HepG2 (cell line): ENCODE measurements around the gene CYLD. TPM values are rescaled to one million over a fixed set of nuclear protein-coding genes. Genes with fewer than 3 reads are reported as not detected.

Source experiments
- ARID2 ChIP-seq: sonication (generic); formaldehyde crosslinking; IDR thresholded peaks from 2 replicates; pipeline ENCODE4 v1.8.1; 2022; ENCODE audit warnings: mild to moderate bottlenecking, missing genetic modification reagents, borderline replicate concordance
- HNRNPK ChIP-seq: fragments of 200-400 bp; formaldehyde crosslinking; IDR thresholded peaks from 2 replicates; pipeline ENCODE4 v1.6.1; 2018; ENCODE audit warnings: low read length, low read depth, moderate library complexity, mild to moderate bottlenecking; ENCODE audit not compliant: poor library complexity, severe bottlenecking
- TGIF2 ChIP-seq: IDR thresholded peaks from 2 replicates; pipeline ENCODE4 v1.6.1; 2016; ENCODE audit warnings: control low read depth, missing compliant biosample characterization
- ZFAT ChIP-seq: sonication (generic); formaldehyde crosslinking; conservative IDR thresholded peaks from 2 replicates; pipeline ENCODE4 v1.8.1; 2023; ENCODE audit warnings: missing genetic modification reagents, inconsistent platforms
- ZNF12 ChIP-seq: sonication (generic); formaldehyde crosslinking; IDR thresholded peaks from 2 replicates; pipeline ENCODE4 v1.5.0; 2020; ENCODE audit warnings: missing genetic modification reagents
- ZNF556 ChIP-seq: sonication (generic); formaldehyde crosslinking; IDR thresholded peaks from 2 replicates; pipeline ENCODE4 v1.4.0; 2020; ENCODE audit warnings: mild to moderate bottlenecking, missing genetic modification reagents, borderline replicate concordance
- ZNF839 ChIP-seq: sonication (generic); formaldehyde crosslinking; IDR thresholded peaks from 2 replicates; pipeline ENCODE4 v1.4.0; 2020; ENCODE audit warnings: missing genetic modification reagents, mild to moderate bottlenecking, borderline replicate concordance
- polyA plus RNA-seq, 8 experiments: library from polyadenylated mRNA; depleted of rRNA in 3 of 8; stranded (reverse) in 7 of 8; unstranded in 1 of 8; fragments of >200 nt; fragmentation: Illumina TruSeq in 4 of 8; extraction: Trizol in 4 of 8; gene quantifications; 2 replicates each; pipeline versions ENCODE4 v1.2.1 to v1.2.3, GENCODE V29; 2011 to 2016; ENCODE audit warnings: low read depth in 4 of 8, missing spikeins in 1 of 8, mixed read lengths in 1 of 8; ENCODE audit not compliant: insufficient read depth in 1 of 8
- total RNA-seq, 5 experiments: library from RNA; depleted of rRNA; stranded (reverse); fragments of >200 nt; fragmentation: Illumina TruSeq; extraction: Trizol; gene quantifications; 2 replicates each; pipeline ENCODE4 v1.2.3, GENCODE V29; 2016; ENCODE audit warnings: low read depth in 1 of 5
- TF ChIP-seq, protein P1 (sequence below): IDR thresholded peaks from 2 replicates; pipeline ENCODE4 v1.6.1; 2016; ENCODE audit warnings: low read depth, missing genetic modification reagents, missing compliant biosample characterization
- TF ChIP-seq, protein P2 (sequence below): IDR thresholded peaks from 2 replicates; pipeline ENCODE4 v1.6.1; 2016
- TF ChIP-seq, protein P3 (sequence below): IDR thresholded peaks from 2 replicates; pipeline ENCODE4 v1.6.1; 2016; ENCODE audit warnings: missing compliant biosample characterization, missing genetic modification reagents, borderline replicate concordance
- TF ChIP-seq, protein P4 (sequence below): sonication (generic); formaldehyde crosslinking; IDR thresholded peaks from 2 replicates; pipeline ENCODE4 v1.4.0; 2020; ENCODE audit warnings: missing genetic modification reagents
- TF ChIP-seq, protein P5 (sequence below): sonication (generic); formaldehyde crosslinking; IDR thresholded peaks from 2 replicates; pipeline ENCODE4 v1.8.0; 2022; ENCODE audit warnings: mild to moderate bottlenecking, missing genetic modification reagents
- TF ChIP-seq, protein P6 (sequence below): sonication (generic); formaldehyde crosslinking; IDR thresholded peaks from 2 replicates; pipeline ENCODE4 v1.4.0; 2020; ENCODE audit warnings: missing genetic modification reagents
- TF ChIP-seq, protein P7 (sequence below): sonication (generic); formaldehyde crosslinking; IDR thresholded peaks from 2 replicates; pipeline ENCODE4 v1.8.1; 2023; ENCODE audit warnings: missing genetic modification reagents, inconsistent platforms, borderline replicate concordance

The CYLD gene
- total and polyA plus RNA-seq, 2 of the 13 experiments (the other 11 are each of a cell fraction or from before 2014, with no cell fraction given): 6.1 to 11.4 TPM

DNA sequence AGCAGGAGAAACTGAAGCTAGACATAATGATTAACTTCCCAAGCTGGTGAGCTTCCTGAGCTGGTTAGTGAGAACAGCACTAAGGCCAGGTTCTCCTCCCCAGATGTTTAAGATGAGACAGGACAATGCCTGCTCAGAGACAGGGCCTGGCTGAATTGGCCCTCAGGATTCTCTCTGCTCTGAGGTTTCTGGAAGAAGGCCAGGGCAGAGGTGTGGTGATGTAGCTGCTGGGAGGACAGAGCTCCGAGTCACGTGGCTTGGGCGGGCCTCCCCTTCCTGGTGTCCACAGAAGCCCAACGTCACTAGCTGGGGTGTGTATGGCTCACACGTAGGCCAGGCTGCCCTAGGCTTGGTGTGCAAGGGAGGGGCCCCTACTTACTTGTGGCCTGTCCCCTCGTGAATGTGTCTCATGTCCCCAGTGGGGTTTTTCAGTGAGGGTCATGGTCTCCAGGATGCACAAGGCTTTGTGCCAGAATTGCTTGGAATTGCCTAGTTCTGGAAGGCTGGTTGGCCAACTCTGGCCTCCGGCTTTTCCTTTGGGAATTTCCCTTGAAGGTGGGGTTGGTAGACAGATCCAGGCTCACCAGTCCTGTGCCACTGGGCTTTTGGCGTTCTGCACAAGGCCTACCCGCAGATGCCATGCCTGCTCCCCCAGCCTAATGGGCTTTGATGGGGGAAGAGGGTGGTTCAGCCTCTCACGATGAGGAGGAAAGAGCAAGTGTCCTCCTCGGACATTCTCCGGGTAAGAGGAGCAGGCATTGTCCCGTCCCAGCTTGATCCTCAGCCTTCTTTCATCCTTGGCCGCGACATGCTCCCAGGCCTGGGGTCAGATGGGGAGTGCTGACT is 45.1 kb upstream of the CYLD start (continued):
- TF ChIP-seq, protein P1, sequence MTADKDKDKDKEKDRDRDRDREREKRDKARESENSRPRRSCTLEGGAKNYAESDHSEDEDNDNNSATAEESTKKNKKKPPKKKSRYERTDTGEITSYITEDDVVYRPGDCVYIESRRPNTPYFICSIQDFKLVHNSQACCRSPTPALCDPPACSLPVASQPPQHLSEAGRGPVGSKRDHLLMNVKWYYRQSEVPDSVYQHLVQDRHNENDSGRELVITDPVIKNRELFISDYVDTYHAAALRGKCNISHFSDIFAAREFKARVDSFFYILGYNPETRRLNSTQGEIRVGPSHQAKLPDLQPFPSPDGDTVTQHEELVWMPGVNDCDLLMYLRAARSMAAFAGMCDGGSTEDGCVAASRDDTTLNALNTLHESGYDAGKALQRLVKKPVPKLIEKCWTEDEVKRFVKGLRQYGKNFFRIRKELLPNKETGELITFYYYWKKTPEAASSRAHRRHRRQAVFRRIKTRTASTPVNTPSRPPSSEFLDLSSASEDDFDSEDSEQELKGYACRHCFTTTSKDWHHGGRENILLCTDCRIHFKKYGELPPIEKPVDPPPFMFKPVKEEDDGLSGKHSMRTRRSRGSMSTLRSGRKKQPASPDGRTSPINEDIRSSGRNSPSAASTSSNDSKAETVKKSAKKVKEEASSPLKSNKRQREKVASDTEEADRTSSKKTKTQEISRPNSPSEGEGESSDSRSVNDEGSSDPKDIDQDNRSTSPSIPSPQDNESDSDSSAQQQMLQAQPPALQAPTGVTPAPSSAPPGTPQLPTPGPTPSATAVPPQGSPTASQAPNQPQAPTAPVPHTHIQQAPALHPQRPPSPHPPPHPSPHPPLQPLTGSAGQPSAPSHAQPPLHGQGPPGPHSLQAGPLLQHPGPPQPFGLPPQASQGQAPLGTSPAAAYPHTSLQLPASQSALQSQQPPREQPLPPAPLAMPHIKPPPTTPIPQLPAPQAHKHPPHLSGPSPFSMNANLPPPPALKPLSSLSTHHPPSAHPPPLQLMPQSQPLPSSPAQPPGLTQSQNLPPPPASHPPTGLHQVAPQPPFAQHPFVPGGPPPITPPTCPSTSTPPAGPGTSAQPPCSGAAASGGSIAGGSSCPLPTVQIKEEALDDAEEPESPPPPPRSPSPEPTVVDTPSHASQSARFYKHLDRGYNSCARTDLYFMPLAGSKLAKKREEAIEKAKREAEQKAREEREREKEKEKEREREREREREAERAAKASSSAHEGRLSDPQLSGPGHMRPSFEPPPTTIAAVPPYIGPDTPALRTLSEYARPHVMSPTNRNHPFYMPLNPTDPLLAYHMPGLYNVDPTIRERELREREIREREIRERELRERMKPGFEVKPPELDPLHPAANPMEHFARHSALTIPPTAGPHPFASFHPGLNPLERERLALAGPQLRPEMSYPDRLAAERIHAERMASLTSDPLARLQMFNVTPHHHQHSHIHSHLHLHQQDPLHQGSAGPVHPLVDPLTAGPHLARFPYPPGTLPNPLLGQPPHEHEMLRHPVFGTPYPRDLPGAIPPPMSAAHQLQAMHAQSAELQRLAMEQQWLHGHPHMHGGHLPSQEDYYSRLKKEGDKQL (CRISPR knock-in tag): no peak
- TF ChIP-seq, protein P2, sequence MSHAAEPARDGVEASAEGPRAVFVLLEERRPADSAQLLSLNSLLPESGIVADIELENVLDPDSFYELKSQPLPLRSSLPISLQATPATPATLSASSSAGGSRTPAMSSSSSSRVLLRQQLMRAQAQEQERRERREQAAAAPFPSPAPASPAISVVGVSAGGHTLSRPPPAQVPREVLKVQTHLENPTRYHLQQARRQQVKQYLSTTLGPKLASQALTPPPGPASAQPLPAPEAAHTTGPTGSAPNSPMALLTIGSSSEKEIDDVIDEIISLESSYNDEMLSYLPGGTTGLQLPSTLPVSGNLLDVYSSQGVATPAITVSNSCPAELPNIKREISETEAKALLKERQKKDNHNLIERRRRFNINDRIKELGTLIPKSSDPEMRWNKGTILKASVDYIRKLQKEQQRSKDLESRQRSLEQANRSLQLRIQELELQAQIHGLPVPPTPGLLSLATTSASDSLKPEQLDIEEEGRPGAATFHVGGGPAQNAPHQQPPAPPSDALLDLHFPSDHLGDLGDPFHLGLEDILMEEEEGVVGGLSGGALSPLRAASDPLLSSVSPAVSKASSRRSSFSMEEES (CRISPR knock-in tag): peak; percentile 67
- TF ChIP-seq, protein P3, sequence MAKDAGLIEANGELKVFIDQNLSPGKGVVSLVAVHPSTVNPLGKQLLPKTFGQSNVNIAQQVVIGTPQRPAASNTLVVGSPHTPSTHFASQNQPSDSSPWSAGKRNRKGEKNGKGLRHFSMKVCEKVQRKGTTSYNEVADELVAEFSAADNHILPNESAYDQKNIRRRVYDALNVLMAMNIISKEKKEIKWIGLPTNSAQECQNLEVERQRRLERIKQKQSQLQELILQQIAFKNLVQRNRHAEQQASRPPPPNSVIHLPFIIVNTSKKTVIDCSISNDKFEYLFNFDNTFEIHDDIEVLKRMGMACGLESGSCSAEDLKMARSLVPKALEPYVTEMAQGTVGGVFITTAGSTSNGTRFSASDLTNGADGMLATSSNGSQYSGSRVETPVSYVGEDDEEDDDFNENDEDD (CRISPR knock-in tag): 0 out of 2 replicates have a peak, but pooled peaks have one; percentile 35
- peak; percentile 67; the same call in 1 of the 2 replicates for TF ChIP-seq TGIF2 (CRISPR knock-in tag)
- TF ChIP-seq ZNF839 (CRISPR knock-in tag): 0 out of 2 replicates have a peak, but pooled peaks have one; percentile 55
- TF ChIP-seq, protein P4, sequence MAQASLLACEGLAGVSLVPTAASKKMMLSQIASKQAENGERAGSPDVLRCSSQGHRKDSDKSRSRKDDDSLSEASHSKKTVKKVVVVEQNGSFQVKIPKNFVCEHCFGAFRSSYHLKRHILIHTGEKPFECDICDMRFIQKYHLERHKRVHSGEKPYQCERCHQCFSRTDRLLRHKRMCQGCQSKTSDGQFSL (CRISPR knock-in tag): no peak
- TF ChIP-seq ARID2 (CRISPR knock-in tag): peak; percentile 52; the same call in 1 of the 2 replicates
- 0 out of 2 replicates have a peak, but pooled peaks have one; percentile 33 for TF ChIP-seq ZNF556 (CRISPR knock-in tag)
- TF ChIP-seq, protein P5, sequence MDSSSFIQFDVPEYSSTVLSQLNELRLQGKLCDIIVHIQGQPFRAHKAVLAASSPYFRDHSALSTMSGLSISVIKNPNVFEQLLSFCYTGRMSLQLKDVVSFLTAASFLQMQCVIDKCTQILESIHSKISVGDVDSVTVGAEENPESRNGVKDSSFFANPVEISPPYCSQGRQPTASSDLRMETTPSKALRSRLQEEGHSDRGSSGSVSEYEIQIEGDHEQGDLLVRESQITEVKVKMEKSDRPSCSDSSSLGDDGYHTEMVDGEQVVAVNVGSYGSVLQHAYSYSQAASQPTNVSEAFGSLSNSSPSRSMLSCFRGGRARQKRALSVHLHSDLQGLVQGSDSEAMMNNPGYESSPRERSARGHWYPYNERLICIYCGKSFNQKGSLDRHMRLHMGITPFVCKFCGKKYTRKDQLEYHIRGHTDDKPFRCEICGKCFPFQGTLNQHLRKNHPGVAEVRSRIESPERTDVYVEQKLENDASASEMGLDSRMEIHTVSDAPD (CRISPR knock-in tag): peak; percentile 69; the same call in 1 of the 2 replicates
- TF ChIP-seq ZFAT (CRISPR knock-in tag): no peak
- TF ChIP-seq ZNF12 (CRISPR knock-in tag): 0 out of 2 replicates have a peak, but pooled peaks have one; percentile 23
- TF ChIP-seq, protein P6, sequence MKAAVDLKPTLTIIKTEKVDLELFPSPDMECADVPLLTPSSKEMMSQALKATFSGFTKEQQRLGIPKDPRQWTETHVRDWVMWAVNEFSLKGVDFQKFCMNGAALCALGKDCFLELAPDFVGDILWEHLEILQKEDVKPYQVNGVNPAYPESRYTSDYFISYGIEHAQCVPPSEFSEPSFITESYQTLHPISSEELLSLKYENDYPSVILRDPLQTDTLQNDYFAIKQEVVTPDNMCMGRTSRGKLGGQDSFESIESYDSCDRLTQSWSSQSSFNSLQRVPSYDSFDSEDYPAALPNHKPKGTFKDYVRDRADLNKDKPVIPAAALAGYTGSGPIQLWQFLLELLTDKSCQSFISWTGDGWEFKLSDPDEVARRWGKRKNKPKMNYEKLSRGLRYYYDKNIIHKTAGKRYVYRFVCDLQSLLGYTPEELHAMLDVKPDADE (CRISPR knock-in tag): no peak
- TF ChIP-seq, protein P7, sequence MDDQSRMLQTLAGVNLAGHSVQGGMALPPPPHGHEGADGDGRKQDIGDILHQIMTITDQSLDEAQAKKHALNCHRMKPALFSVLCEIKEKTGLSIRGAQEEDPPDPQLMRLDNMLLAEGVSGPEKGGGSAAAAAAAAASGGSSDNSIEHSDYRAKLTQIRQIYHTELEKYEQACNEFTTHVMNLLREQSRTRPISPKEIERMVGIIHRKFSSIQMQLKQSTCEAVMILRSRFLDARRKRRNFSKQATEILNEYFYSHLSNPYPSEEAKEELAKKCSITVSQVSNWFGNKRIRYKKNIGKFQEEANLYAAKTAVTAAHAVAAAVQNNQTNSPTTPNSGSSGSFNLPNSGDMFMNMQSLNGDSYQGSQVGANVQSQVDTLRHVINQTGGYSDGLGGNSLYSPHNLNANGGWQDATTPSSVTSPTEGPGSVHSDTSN (CRISPR knock-in tag): no peak
- TF ChIP-seq HNRNPK: no peak
